ENCODE data around the gene CEP41.

The CEP41 gene

GRCh38 chr7:130381468-130382312 lies 59.1 kb downstream of the CEP41 start:
- Histone ChIP-seq H3K27ac (replicated peaks) (no peak overlapping the region), H3K4me3 (replicated peaks; ENCODE audit: insufficient read depth, low read length) (no peak overlapping the region), H3K27me3 (ENCODE audit: insufficient read depth, poor library complexity, severe bottlenecking) (no peaks in the 10 kb centered on the region)
- no peak for DNase-seq (ENCODE audit: low read depth in 1 of 2, low spot score in 1 of 2)
- TF ChIP-seq SPI1 (IDR thresholded peaks at IDR 0.05; ENCODE audit: borderline replicate concordance, low read depth) (no peak), GABPA (IDR thresholded peaks at IDR 0.05; ENCODE audit: low read depth) (no peak), POLR2AphosphoS5 (IDR thresholded peaks at IDR 0.05; ENCODE audit: low read depth) (no peak), REST (IDR thresholded peaks at IDR 0.05; ENCODE audit: insufficient replicate concordance, low read depth) (no peak), CTCF (IDR thresholded peaks at IDR 0.05; ENCODE audit: insufficient read depth, low read length) (no peak)

- Histone ChIP-seq H3K4me3 (replicated peaks; ENCODE audit: insufficient read depth, low read length) (no peak overlapping the region), H3K27ac (replicated peaks) (no peak overlapping the region), H3K27me3 (ENCODE audit: insufficient read depth, poor library complexity, severe bottlenecking) (no peaks in the 10 kb centered on the region)
- no peak for TF ChIP-seq SPI1 (IDR thresholded peaks at IDR 0.05; ENCODE audit: borderline replicate concordance, low read depth)
- no peak for TF ChIP-seq POLR2AphosphoS5 (IDR thresholded peaks at IDR 0.05; ENCODE audit: low read depth)
- no peak for TF ChIP-seq REST (IDR thresholded peaks at IDR 0.05; ENCODE audit: insufficient replicate concordance, low read depth)
- TF ChIP-seq CTCF (IDR thresholded peaks at IDR 0.05; ENCODE audit: insufficient read depth, low read length), result no peak
- no peak for TF ChIP-seq GABPA (IDR thresholded peaks at IDR 0.05; ENCODE audit: low read depth)
- DNase-seq (ENCODE audit: low read depth in 1 of 2, low spot score in 1 of 2), result no peak
Observed at GRCh38 chr7:130380861-130381455, 59.9 kb downstream of the CEP41 start.

- no peak for DNase-seq (ENCODE audit: low read depth in 1 of 2, low spot score in 1 of 2)
- TF ChIP-seq POLR2AphosphoS5 (IDR thresholded peaks at IDR 0.05; ENCODE audit: low read depth) (no peak), CTCF (IDR thresholded peaks at IDR 0.05; ENCODE audit: insufficient read depth, low read length) (no peak), REST (IDR thresholded peaks at IDR 0.05; ENCODE audit: insufficient replicate concordance, low read depth) (no peak), SPI1 (IDR thresholded peaks at IDR 0.05; ENCODE audit: borderline replicate concordance, low read depth) (no peak), GABPA (IDR thresholded peaks at IDR 0.05; ENCODE audit: low read depth) (no peak)
- Histone ChIP-seq H3K27me3 (ENCODE audit: insufficient read depth, poor library complexity, severe bottlenecking) (no peaks in the 10 kb centered on the region), H3K4me3 (replicated peaks; ENCODE audit: insufficient read depth, low read length) (no peak within 1 kb of the TSS), H3K27ac (replicated peaks) (no peak within 1 kb of the TSS)
Observed at GRCh38 chr7:130379921-130380860, 60.6 kb downstream of the CEP41 start, which contains the start of gene CPA1. CPA1 (plus strand) TSS chr7:130380494; CDS start chr7:130380521, 27 bp downstream.
